ENCODE data around the gene TUBB4B.
"Not testable (repeated sequence)": the region's sequence is repeated elsewhere in the genome, so short reads cannot be mapped to it uniquely, and the experiment has no call there.

Gene TUBB4B

DNA sequence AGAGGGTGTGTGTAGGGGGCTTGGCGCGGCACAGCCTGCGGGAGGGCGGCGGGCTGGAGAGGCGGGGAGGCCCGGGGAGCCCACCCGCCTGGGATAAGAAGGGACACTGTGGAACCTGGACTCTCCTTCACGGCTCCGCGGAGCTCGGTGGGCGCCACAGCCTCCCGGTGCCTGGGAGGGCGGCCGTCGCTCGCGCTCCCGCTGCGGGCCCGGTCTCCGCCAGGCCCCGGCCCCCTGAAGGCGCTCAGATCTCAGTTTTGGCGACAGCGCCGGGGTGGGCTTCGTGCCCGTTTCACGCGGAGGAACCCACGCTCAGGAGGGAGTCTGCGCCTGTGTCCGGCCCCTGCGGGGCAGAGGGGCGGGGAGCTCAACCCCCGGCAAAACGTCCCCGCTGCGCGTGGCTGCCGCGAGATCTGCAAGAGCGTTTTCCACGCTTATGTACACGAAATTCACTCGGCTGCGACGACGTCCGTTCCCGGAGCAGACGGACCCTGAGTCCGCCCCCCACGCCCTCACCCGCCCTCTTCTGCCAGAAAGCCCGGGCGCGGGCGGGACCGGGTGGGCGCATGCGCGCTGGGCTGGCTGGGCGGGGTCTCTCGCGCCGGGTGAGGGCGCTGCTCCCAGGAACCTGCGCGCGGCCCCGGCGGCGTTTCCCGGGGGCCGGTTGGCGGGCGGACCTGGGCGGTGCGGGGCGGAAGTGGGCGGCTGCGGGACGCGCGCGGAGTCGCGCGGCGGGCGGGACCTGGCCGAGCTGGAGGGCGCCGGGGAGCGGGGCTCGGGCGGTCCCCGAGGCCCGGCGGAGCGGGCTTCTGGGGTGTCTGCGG is 13.7 kb downstream of the TUBB4B start, which contains the start of gene NELFB:
NELFB (plus strand) TSS at position 704 of the 824 bp plus-strand sequence.
- H3K4me3 ChIP-seq (ENCODE audit: low read depth, low read length): peak within 1 kb of the TSS; percentile 89
- peak; percentile 85 for DNase-seq (ENCODE audit: low read depth, low spot score)
- in situ Hi-C loops (cut with HindIII; ENCODE audit: low sequenced_read_pairs): no loop called here
- TF ChIP-seq, protein P1, sequence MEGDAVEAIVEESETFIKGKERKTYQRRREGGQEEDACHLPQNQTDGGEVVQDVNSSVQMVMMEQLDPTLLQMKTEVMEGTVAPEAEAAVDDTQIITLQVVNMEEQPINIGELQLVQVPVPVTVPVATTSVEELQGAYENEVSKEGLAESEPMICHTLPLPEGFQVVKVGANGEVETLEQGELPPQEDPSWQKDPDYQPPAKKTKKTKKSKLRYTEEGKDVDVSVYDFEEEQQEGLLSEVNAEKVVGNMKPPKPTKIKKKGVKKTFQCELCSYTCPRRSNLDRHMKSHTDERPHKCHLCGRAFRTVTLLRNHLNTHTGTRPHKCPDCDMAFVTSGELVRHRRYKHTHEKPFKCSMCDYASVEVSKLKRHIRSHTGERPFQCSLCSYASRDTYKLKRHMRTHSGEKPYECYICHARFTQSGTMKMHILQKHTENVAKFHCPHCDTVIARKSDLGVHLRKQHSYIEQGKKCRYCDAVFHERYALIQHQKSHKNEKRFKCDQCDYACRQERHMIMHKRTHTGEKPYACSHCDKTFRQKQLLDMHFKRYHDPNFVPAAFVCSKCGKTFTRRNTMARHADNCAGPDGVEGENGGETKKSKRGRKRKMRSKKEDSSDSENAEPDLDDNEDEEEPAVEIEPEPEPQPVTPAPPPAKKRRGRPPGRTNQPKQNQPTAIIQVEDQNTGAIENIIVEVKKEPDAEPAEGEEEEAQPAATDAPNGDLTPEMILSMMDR (IDR thresholded peaks at IDR 0.05; ENCODE audit: low read depth, low read length): no peak

GRCh38 chr9:137255448-137256114 is 14.5 kb downstream of the TUBB4B start:
- DNase-seq (ENCODE audit: low read depth, low spot score): peak; percentile 45
- peak overlapping the region; percentile 89 for H3K4me3 ChIP-seq (ENCODE audit: low read depth, low read length)
- TF ChIP-seq, protein P1 (IDR thresholded peaks at IDR 0.05; ENCODE audit: low read depth, low read length): no peak
- in situ Hi-C loops (cut with HindIII; ENCODE audit: low sequenced_read_pairs): no loop called here

- in situ Hi-C loops (cut with HindIII; ENCODE audit: low sequenced_read_pairs): no loop called here
- H3K4me3 ChIP-seq (ENCODE audit: low read depth, low read length): peak overlapping the region; percentile 89
- TF ChIP-seq, protein P1 (IDR thresholded peaks at IDR 0.05; ENCODE audit: low read depth, low read length): no peak
- no peak for DNase-seq (ENCODE audit: low read depth, low spot score)
Observed at GRCh38 chr9:137256362-137256761, 15.3 kb downstream of the TUBB4B start.

- H3K4me3 ChIP-seq (ENCODE audit: low read depth, low read length): no peak overlapping the region
- TF ChIP-seq, protein P1 (IDR thresholded peaks at IDR 0.05; ENCODE audit: low read depth, low read length): no peak
- in situ Hi-C loops (cut with HindIII; ENCODE audit: low sequenced_read_pairs): no loop called here
- no peak for DNase-seq (ENCODE audit: low read depth, low spot score)
Observed at GRCh38 chr9:137256856-137257255, 15.8 kb downstream of the TUBB4B start.

DNA sequence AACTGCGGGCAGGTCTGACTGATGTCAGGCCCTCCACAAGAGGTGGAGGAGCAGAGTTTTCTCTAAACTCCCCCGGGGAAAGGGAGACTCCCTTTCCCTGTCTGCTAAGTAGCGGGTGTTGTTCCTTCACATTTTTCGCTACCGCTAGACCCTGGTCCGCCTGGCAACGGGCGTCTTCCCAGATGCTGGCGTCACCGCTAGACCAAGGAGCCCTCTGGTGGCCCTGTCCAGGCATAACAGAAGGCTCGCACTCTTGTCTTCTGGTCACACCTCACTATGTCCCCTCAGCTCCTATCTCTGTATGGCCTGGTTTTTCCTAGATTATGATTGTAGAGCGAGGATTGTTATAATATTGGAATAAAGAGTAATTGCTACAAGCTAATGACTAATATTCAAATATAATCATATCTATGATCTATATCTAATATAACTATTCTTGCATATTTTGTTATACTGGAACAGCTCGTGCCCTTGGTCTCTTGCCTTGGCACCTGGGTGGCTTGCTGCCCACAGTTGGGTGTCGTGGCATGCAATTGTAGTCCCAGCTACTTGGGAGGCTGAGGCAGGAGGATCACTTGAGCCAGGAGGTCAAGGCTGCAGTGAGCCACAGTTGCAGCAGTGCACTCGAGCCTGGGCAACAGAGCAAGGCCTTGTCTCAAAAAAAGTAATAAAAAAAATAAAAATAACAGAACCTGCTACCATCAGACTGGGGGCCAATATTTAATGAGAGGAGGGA is 21.3 kb downstream of the TUBB4B start:
- DNase-seq (ENCODE audit: low read depth, low spot score): peak; percentile 43
- in situ Hi-C loops (cut with HindIII; ENCODE audit: low sequenced_read_pairs); H3K4me3 ChIP-seq (ENCODE audit: low read depth, low read length): not testable (repeated sequence)
- TF ChIP-seq, protein P1 (IDR thresholded peaks at IDR 0.05; ENCODE audit: low read depth, low read length): peak; percentile 40

DNA sequence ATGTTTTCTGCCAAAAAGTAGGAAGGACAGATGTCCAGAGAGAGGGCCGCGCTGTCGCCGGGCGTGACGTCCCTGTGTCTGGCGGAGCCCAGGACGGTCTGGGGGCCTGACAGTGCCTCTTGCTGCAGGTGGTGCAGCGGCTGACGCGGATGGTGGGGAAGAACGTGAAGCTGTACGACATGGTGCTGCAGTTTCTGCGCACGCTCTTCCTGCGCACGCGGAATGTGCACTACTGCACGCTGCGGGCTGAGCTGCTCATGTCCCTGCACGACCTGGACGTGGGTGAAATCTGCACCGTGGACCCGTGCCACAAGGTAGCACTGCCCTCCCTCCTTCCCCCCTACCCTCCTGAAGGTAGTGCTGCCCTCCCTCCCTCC is 21.8 kb downstream of the TUBB4B start:
- no peak for DNase-seq (ENCODE audit: low read depth, low spot score)
- TF ChIP-seq, protein P1 (IDR thresholded peaks at IDR 0.05; ENCODE audit: low read depth, low read length): no peak
- in situ Hi-C loops (cut with HindIII; ENCODE audit: low sequenced_read_pairs): no loop called here
- no peak overlapping the region for H3K4me3 ChIP-seq (ENCODE audit: low read depth, low read length)

Data from astrocyte of the spinal cord (primary cell).